GM19468 (cell line): ENCODE data around the gene TTLL8.

Source experiments
- ATAC-seq: cut with Tn5 transposase; IDR thresholded peaks from one replicate; pipeline ENCODE4 v1.9.1; 2021; ENCODE audit warnings: mild to moderate bottlenecking, moderate library complexity, moderate number of reproducible peaks; ENCODE audit not compliant: unreplicated experiment; ENCODE audit errors: extremely low read depth

TTLL8 gene

DNA sequence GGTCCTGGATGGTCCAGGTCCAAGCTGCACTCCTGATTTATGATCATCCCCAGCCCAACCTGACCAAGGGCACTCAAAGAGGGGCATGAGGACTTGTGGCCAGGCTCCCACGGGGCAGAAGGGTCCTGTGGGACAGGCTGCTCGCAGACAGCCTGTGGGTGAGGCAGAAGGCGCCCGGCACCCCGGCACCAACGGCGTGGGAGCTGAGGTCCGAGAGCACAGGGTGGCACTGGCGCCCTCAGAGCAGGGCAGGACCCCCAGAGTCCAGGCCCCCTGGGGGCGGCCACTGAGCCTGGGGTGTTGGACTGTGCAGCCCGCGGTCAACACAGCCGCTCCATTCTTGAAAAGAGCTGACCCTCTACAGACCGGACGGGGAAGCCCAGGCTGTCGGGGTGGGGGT, 48.8 kb downstream of the TTLL8 start:
- ATAC-seq, result no peak

DNA sequence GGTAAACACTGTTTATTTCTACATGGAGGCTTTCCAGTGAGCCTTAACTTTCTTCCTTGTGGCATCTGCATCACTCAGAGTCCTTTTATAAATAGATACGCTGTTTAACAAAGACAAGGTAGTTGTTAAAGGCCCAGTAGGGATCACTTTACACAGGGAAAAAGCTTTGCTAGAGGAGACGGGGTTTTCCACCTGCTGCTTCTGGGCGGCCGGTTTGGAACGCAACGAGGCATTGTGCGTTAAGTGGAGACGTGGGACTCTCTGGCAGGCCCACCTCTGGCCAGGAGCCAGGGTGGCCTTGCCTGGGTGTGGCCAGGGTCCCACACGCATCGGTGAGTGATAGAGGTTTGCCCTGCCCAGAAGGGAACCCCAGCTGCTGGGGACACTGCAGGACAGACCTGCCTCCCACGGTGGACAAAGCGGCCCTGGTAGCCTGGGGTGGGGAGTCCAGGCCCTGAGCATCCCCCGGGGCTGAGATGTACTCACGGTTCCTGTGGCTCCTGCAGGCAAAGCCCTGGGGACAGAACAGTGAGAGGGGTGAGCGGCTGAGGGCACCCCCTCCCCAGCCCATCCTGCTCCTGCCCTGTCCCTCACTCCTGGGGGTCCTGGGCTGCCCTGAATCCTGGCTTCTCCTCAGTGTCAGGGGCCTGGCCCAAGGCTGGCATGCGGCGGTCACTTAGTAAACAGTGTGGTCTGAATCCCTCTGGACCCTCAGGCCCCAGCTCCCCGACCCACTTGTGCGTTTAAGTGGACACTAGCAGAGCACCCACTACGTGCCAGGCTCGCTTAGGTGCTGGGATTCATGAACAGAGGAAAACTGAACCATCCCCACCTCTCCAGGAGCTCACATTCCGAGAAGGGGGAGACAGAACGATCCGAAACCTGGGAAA, 49.7 kb downstream of the TTLL8 start:
- no peak for ATAC-seq

DNA sequence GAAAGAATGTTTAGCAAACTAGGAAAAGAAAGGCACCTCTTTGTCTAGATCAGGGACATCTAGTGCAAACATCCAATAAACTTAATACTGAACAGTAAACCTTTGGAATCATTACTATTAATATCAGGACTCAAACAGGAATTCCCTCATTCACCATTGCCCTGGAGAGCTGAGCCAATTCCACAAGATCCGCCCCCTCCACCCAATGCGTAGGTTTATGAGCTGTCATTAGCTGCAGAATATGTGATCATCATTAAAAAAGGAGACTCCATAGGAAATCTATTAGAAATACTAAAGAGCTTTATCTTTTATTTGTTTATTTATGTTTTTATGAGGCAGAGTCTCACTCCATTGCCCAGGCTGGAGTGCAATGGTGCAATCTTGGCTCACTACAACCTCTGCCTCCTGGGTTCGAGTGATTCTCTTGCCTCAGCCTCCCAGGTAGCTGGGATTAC, 51.0 kb downstream of the TTLL8 start:
- no peak for ATAC-seq

DNA sequence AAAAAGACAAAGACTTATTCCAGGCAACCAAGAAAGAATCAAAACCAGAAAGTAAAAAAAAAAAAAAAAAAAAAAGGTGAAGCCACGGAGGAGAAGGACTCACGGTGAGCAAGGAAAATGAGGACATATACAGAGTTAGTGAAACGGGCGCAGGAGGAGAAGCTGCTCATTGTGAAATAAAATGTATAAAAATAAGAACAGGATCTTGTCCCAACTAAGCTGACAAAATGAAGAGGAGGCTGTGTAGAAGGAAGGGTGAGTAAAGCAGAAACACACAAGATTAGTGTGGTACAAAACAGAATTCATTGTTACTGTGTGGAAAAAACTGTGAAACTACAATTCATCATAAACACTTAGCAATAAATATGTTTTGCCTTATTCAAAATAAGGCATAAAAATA, 53.2 kb downstream of the TTLL8 start:
- ATAC-seq, result no peak

DNA sequence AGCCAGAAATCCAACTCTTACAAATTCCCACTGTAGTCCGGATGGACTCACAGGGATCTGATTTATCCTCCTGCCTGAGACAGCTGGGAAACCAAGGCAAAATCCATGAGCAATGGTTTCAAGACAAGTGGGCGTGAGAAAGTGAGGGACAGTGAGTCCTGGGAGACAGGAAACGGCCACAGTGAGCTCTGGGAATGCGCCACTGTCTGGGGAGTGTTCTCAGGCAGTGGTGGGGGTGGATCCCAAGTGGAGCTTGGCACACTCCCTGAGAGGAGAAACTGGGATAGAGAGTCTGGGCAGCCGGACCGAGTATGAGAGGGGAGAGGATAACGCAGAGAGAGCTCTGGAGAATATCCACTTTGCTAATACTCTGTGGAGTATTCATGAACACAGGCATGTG, 55.3 kb downstream of the TTLL8 start:
- no peak for ATAC-seq

DNA sequence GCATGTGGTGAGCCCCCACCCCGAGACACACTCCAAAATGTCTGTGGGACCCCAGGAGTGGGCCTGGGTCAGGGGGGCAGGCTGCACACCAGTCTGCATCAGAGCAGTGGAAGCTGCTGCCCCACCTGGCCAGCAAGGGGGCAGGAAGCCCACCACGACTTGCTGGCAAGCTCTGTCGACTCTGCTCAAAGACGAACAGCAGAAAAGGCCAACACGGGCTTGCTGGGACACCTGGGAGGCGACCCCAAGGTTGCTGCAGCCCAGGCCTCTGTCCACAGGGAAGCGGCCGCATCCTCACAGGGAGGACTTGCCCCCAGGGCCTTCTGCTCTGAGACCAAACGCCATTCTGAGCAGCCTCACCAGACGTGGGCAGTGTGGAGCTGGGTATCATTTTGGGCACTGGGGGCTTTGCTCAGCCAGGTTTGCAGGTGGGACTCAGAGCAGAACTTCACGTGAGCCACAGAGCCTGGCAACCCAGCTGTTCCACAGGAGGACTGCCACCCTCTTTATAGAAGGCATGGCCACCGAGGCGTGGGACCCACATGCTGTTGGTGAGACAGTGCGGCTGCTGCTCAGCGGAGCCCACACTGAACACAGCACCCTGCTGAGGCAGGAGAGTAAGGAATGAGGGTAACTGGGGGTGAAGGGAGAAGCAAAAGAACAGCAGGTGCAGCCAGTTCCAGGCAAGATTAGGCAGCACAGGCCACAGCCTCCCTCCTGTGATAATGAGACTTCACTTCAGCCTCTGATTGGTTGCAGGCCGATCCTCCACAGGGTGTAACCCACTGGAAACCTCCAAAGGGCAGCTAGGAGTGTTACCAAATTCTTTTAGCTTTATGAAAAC, 56.5 kb downstream of the TTLL8 start:
- no peak for ATAC-seq

DNA sequence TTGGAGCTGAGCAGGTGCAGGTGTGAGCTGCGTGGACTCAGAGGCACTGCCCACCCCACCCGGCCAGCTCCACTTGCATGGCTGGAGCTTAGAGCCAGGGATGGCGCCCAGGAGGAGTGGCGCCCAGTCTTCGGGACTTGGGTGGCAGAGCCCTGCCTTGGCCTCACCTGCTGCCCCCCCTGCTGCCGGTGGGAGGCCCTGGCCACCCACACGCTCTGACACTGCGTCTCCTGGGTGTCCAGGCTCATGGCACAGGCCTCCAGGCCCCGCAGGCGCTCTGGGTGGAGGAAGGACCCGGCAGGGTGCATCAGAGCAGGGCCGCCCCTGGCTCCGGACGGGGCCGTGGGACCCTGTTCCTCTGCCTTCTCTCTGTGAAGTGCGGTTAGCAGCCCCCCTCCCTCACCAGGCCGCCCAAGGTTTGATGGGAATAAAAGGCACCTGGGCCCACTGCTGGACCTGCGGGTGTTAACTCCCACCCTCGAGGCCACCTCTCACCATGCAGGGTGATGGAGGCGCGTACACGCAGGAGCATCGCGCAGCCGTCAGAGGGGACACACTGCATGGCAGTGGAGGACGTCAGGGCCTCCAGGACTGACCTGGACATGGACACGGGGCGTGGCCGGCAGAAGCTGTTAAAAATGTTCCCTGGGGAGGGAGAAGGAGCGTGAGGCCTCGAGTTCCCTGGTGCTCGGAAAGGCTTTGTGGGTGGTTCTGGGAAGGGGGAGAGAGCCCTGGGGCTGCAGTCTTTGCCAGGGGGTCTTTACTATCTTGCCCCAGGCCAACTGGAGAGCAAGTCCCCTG, 57.3 kb downstream of the TTLL8 start:
- no peak for ATAC-seq

DNA sequence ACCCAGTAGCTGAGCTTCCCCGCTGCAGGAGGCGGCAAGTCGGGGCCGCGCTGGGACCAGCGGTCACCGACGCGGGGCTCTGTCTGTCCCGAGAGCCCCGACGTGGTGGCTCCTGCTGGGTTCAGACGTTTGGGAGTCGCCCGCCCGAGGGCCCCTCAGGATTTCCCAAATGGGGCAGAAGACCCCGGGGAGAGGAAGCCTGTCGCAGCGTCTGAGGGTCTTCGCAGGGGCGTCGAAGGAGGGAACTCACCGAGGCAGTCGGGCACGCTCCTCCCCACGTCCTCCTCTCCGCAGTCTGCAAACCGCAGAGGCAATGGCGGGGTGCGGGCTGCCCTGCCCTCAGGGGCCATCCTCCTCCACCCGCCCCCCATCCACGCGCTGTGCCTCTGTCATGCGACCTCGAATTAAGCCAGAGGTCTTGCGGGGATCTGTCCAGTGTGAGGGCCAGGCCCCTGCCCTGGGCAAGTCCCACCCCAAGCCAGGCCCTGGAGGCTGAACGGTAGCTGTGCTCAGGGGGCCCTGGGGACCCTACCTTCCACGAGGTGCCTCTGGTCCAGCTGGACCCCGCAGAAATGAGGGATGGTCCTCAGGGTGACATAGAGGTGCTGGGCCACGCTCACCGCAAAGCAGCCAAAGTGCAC, 58.0 kb downstream of the TTLL8 start:
- no peak for ATAC-seq

DNA sequence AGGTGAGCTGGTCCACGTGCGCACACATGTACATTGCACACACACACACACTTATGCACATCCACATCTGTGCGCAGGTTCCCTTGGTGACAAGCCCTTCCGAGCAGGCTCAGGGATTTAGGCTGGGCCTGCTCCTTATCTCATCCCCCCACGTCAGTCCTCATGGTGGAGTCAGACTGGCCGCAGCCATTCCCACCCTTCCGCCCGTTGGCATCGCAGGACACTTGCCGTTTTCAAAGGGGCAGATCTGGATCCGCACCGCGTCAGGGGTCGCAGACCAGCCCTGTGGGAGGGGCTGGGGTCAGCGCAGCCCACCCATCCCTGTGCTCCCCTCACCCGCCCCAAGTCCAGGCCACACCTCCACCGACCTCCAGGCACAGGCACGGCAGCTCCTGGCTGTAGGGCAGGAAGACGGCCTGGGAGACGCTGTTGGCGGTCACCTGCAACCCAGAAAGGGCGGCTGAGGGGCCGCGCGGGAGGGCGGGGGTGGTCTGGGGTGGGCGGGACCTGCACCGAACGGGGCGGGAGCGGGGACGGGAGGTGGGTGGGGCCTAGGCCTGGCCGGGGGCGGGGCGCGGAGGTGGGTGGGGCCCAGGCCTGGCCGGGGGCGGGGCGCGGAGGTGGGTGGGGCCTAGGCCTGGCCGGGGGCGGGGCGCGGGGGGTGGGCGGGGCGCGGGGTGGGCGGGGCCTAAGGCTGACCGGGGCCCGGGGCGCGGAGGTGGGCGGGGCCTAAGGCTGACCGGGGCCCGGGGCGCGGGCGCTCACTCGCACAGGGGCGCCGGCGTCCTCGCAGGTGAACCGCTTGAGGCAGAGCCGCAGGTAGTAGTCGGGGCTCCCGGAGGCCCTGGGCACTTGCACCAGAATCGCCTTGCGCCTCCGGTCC, 58.8 kb downstream of the TTLL8 start:
- no peak for ATAC-seq

DNA sequence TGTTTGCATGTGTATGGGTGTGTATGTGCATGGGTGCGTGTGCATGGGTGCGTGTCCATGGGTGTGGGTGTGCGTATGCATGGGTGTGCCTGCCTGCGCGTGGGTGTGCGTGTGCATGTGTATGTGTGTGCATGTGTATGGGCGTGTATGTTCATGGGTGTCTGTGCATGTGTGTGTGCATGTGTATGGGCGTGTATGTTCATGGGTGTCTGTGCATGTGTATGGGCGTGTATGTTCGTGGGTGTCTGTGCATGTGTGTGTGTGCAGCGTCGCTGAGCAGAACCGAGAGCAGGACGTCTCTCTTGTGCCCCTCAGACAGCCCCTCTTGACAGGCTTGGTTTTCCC, 59.4 kb downstream of the TTLL8 start:
- ATAC-seq, result no peak

DNA sequence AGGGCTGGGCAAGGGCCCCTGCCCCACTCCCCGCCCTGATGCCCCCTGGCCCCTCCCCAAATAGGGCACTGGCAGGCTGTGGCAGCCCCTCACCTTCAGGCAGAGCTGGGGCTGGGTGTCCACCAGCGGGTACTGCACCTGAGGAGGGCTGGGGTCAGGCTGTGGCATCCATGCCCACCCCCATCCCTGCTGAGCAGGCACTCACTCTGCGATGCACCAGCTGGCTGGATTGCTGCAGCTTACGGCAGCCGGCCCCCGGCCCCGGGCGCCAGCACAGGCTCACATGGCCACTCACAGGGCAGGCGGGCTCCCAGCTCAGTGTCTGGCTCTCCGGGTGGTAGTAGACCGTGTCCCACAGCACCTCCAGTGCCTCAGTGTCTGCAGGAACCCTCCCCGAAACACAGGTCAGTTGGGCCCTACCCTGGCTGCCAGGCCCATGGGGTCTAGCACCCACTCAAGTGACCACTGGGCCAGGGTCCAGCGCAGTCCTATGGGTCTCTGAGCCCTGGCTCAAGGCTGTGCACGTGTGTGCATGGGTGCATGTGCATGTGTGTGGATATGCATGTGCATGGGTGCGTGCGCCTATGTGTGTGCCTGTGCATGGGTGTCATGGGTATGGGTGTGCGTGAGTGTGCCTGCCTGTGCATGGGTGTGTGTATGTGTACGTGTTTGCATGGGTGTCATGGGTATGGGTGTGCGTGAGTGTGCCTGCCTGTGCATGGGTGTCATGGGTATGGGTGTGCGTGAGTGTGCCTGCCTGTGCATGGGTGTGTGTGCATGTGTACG, 60.0 kb downstream of the TTLL8 start:
- ATAC-seq, result no peak

DNA sequence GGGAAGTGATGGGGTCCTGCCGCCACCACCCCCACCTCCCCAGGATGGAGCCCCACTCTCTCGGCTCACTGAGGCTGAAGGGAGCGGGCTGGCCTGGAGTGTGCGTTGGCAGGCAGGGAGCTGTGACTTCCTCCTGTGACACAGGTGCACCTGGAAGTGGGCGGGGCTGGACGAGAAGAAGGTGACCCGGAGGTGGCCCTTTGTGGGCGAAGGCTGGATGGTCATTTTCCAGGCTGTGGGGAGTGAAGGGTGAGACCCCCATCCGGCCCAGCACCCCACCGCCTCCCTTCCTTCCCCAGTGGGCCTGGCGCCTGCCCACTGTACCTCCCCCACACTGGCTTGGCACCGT, 60.9 kb downstream of the TTLL8 start:
- no peak for ATAC-seq

DNA sequence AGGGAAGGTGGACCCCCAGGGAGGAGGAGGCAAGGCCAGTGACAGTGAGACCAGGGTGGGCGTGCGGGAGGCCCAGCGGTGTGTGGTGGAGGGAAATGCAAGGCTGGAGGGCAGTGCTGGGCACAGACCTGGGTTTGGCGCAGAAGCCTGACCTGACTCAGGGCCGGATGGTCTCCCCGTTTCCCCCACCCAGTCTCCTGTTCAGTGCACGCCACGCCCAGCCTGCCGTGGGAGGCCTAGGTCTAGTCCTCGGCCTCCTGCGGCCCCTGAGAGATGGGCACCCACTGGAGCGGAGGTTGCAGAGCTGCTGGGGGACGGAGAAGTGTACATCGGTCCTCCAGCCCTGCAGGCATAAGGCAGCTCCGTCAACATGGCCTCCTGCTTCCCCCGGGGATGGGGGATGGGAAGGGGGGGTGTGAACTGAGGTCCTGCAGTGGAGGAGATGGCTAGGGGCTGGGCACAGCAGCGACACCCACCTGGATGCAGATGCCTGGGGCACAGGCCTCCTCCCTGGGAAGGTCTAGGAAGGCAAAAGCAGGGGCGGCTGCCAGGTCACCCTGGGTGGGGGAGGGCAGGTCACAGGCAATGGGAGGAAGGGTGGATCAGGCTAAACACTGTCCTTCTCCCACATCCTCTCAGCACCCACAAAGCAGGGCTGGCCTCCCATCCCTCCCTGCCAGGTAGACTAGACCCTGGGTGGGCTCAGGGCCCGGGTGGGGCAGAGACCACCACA, 61.4 kb downstream of the TTLL8 start:
- no peak for ATAC-seq

DNA sequence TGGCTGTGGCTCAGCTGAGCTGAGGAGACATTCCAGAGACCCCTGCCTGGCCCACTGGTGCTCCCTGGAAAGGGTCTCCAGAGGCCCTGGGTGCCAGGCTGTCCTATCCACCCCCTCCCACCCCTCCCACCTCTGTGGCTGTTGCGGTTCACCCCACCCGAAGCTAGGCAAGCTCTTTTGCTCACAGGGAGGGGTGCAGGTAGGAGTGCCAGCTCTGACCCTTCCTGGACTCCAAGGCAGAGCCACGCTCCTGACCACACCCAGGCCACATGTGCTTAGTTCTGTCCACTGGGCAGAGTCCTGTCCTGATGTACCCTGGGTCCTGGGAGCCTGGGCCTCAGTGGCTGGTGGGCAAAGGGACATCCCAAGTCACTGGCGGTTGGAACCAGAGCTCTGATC, 62.0 kb downstream of the TTLL8 start:
- ATAC-seq, result no peak

DNA sequence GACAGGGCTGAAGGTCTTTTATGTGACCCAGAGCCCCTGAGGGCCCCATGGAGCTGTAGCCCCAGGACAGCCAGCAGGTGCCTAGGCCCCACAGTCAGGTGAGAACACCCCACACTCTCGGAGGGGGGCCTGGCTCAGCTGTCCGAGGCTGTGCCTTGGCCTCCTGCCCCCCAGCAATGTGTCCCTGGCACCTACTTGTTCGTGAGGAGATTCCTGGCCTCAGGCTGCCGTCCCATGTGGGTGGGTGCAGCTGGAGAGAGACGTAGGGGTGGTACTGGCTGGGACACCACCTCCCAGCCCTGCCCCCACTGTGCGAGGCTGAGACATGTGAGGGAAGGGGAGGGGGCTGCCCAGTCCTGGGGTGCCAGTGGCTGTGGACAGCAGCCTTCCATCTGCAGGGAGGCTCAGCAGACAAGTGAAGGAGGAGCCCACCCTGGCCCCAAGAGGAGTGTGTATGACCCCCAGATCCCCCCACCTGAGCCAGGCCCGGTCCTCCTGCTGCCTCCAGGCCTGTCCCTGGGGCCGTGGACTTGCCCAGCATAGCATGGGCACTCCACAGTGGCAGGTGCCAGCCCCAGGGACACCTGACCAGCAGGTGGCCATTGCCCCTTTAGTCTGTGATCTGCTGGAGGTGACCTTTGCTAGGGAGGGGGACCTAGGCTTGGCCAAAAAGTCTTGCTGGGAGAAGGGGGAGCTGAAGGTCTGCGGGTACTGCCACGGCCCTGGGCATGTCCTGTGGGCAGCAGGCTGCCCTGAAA, 62.6 kb downstream of the TTLL8 start:
- ATAC-seq, result no peak

DNA sequence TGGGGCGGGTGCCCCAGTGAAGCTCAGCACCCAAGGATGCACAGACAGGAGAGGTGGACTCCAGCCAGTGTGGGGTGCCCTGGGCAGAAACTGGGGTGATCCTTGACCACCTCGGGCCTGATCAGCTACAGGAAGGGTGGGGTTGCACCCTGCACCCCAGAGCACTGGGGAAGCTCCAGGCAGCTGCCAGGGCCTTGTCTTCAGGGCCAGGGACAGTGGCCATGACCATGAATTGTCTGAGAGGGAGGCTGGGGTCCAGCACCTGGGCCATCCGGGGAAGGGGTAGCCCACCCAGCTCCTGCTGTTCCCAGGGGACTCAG, 63.1 kb downstream of the TTLL8 start:
- ATAC-seq, result no peak

DNA sequence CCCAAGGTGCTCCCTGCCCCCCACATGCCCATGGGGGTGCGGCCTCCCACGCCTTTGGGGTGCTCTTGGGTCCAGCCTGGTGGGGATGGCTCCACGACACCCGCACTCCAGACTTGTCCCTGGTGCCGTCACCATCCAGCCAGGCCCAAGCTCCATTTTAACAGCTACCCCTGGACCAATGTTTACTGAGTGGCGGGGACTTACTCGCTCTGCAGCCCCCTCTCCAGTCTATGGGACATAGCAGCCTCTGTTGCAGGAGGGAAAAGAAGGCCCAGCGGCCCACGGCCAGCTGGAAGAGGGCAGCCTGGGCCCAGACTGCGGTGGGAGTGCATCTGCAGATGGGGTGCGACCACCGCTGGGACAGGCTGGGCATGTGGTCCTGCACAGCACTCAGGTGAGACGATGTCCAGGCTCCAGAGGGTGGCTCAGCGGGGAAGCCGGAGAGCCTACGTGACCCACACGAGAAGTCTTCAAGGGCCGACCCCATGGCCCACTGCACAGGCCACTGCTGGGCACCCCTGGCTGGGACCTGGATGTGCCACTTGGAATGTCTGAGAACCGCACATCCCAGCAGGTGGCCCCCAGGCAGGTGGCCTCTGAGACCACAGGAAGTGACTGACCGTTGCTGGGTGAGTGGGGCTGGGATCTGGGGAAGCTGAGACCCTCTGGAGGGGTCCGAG, 63.6 kb downstream of the TTLL8 start:
- ATAC-seq, result no peak
